ENCODE measurements around the gene CCNE1. TPM values are rescaled to one million over a fixed set of nuclear protein-coding genes. Genes with fewer than 3 reads are reported as not detected.

Gene CCNE1
- total and polyA plus RNA-seq, 2 experiments from 2014 or later, result 26.1 to 38.3 TPM

Other genes starting within 250 kb of the CCNE1 start
- 35.5 and 37.2 TPM in 2 replicates for gene POP4, start 205.7 kb upstream of the CCNE1 start, total RNA-seq (2014; rRNA removed; shearing (Covaris generic))
- gene POP4, start 205.7 kb upstream of the CCNE1 start, polyA plus RNA-seq (2016; fragmentation: Nextera tagmentation; extraction: Ambion mirVana), result 58.3 and 62.0 TPM in 2 replicates
- 16.0 and 25.1 TPM in 2 replicates for gene PLEKHF1, start 146.5 kb upstream of the CCNE1 start, total RNA-seq (2014; rRNA removed; shearing (Covaris generic))
- 10.1 and 12.1 TPM in 2 replicates for gene PLEKHF1, start 146.5 kb upstream of the CCNE1 start, polyA plus RNA-seq (2016; fragmentation: Nextera tagmentation; extraction: Ambion mirVana)
- gene C19orf12, start 96.7 kb upstream of the CCNE1 start, total RNA-seq (2014; rRNA removed; shearing (Covaris generic)), result 13.0 and 17.2 TPM in 2 replicates
- 8.4 and 11.4 TPM in 2 replicates for gene C19orf12, start 96.7 kb upstream of the CCNE1 start, polyA plus RNA-seq (2016; fragmentation: Nextera tagmentation; extraction: Ambion mirVana)
- 52.6 and 68.4 TPM in 2 replicates for gene URI1, start 130.2 kb downstream of the CCNE1 start, total RNA-seq (2014; rRNA removed; shearing (Covaris generic))
- gene URI1, start 130.2 kb downstream of the CCNE1 start, polyA plus RNA-seq (2016; fragmentation: Nextera tagmentation; extraction: Ambion mirVana), result 27.6 and 28.3 TPM in 2 replicates